NCI-H526 treated with DMSO at 0.1 percent for 48 hours (cell line): Measurements from ENCODE around the gene FAM240A.
"Not testable (repeated sequence)": the region's sequence is repeated elsewhere in the genome, so short reads cannot be mapped to it uniquely, and the experiment has no call there.

ENCODE experiments used
- DNase-seq: peaks from one replicate; lab custom pipeline; 2025; lab: John Stamatoyannopoulos, UW

FAM240A gene

GRCh38 chr3:46586738-46587246 is 25.5 kb upstream of the FAM240A start:
- no peak for DNase-seq

GRCh38 chr3:46587268-46587667 is 25.1 kb upstream of the FAM240A start:
- not testable (repeated sequence) for DNase-seq

- DNase-seq = no peak
Measured at GRCh38 chr3:46593274-46593862, 19.0 kb upstream of the FAM240A start.

- no peak for DNase-seq
Measured at GRCh38 chr3:46593979-46594378, 18.3 kb upstream of the FAM240A start.

- DNase-seq = no peak
Measured at GRCh38 chr3:46594723-46595122, 17.6 kb upstream of the FAM240A start.

GRCh38 chr3:46595819-46596314 is 16.5 kb upstream of the FAM240A start:
- DNase-seq = no peak

GRCh38 chr3:46599590-46599989 is 12.7 kb upstream of the FAM240A start:
- DNase-seq = no peak

GRCh38 chr3:46603446-46604046 is 8.8 kb upstream of the FAM240A start:
- no peak for DNase-seq

GRCh38 chr3:46604127-46604526 is 8.2 kb upstream of the FAM240A start:
- DNase-seq = no peak

GRCh38 chr3:46607603-46608028 is 4.7 kb upstream of the FAM240A start:
- no peak for DNase-seq

- DNase-seq = no peak
Measured at GRCh38 chr3:46609212-46609721, 3.1 kb upstream of the FAM240A start.

GRCh38 chr3:46609944-46610722 is 2.2 kb upstream of the FAM240A start:
- no peak for DNase-seq

GRCh38 chr3:46613313-46614005 is 1.1 kb downstream of the FAM240A start:
- no peak for DNase-seq

- no peak for DNase-seq
Measured at GRCh38 chr3:46614431-46614830, 2.1 kb downstream of the FAM240A start.

GRCh38 chr3:46615050-46615775 is 2.9 kb downstream of the FAM240A start:
- no peak for DNase-seq

GRCh38 chr3:46615976-46616375 is 3.7 kb downstream of the FAM240A start:
- no peak for DNase-seq

- no peak for DNase-seq
Measured at GRCh38 chr3:46617941-46618340, 5.6 kb downstream of the FAM240A start.

GRCh38 chr3:46619845-46620778 is 7.8 kb downstream of the FAM240A start:
- DNase-seq = no peak

GRCh38 chr3:46624533-46624932 is 12.2 kb downstream of the FAM240A start:
- no peak for DNase-seq

- no peak for DNase-seq
Measured at GRCh38 chr3:46624975-46625490, 12.7 kb downstream of the FAM240A start.
